SKM-1 (cell line): ENCODE measurements around the gene UBE2G2.

Source experiments
- DNase-seq: peaks from one replicate; lab custom pipeline; 2025; ENCODE audit not compliant: unreplicated experiment; lab: John Stamatoyannopoulos, UW

The UBE2G2 gene

GRCh38 chr21:44791993-44792392, 9.6 kb downstream of the UBE2G2 start:
- DNase-seq, result no peak

DNA sequence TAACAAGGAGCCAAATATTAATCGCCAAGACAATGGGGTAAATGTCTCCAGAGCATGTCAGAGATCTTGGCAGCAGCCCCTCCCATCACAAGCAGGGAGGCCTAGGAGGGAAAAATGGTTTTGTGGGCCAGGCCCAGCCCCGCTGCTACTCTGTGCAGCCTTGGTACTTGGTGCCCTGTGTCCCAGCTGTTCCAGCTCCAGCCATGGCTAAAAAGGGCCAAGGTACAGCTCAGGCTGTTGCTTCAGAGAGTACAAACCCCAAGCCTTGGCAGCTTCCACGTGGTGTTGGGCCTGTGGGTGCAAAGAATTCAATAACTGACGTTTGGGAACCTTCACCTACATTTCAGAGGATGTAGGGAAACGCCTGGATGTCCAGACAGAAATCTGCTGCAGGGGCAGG, 10.4 kb downstream of the UBE2G2 start:
- no peak for DNase-seq

DNA sequence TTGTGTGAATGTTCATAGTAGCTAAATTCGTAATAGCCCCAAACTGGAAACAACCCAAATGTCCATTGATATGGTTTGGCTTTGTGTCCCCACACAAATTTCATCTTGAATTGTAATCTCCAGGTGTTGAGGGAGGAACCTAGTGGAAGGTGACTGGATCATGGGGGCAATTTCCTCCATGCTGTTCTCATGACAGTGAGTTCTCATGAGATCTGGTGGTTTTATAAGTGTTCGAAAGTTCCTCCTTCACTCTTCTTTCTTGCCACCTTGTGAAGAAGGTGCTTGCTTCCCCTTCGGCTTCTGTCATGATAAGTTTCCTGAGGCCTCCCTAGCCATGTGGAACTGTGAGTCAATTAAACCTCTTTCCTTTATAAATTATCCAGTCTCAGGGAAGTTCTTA, 11.3 kb downstream of the UBE2G2 start:
- no peak for DNase-seq

DNA sequence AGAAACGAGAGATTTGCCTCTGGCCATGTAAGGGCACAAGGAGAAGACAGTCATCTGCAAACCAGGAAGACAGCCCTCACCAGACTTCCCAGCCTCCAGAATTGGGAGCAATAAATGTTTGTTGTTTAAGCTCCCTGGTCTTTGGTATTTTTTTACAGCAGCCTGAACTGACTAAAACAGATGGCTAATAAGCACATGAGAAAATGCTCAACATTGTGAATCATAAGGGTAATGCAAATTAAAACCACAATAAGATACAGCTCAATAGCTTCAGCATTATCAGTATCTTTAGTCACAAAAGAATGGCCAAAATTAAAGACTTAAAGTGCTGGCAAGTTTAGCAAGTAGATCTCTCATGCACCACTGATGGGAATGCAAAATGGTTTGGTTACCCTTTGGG, 11.7 kb downstream of the UBE2G2 start:
- DNase-seq, result no peak

GRCh38 chr21:44785620-44786335, 15.8 kb downstream of the UBE2G2 start:
- DNase-seq, result no peak

DNA sequence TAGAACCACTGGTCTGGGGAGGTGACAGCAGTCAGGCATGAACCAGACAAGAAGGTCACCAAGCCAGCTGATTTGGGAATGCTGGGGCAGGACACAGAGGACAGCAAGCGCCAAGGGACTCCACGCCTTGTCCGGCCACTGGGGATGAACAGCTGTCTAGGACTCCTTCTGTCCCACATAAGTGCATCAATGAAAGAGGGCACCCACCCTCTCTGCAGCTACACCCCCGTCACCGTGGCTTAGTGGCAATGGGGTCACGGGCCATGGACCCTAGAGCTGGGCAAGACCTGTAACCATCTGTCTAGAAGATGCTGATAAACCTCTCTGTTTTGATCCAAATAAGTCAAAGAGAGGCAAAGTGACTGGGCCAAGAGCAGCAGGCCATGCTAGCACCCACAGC, 16.8 kb downstream of the UBE2G2 start:
- no peak for DNase-seq

DNA sequence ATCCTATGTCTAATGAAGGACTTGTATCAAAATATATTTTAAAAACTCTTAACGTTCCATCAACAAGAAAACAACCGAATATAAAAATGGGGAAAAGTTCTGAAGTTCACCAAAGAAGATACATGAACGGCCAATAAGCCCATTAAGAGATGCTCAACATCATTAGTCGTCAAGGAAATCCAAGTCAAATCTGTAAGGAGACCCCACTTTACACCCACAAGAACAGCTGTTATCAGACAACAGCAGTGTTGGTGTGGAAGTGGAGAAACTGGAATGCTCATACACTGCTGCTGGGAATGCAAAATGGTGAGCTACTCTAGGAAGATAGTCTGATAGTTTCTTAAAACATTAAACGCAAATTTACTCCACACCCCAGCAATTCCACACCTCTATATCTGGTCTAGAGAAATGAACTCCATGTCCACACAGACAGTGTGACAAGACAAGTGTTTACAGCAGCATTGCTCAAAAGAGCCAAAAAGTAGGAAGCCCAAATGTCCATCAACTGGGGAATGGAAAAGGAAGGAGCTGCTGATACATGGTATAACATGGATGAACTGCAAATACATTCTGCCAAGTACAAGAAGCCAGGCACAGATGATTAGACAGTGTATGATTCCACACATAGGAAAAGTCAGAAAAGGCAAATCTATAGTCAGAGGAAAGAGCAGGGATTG, 18.5 kb downstream of the UBE2G2 start:
- no peak for DNase-seq

DNA sequence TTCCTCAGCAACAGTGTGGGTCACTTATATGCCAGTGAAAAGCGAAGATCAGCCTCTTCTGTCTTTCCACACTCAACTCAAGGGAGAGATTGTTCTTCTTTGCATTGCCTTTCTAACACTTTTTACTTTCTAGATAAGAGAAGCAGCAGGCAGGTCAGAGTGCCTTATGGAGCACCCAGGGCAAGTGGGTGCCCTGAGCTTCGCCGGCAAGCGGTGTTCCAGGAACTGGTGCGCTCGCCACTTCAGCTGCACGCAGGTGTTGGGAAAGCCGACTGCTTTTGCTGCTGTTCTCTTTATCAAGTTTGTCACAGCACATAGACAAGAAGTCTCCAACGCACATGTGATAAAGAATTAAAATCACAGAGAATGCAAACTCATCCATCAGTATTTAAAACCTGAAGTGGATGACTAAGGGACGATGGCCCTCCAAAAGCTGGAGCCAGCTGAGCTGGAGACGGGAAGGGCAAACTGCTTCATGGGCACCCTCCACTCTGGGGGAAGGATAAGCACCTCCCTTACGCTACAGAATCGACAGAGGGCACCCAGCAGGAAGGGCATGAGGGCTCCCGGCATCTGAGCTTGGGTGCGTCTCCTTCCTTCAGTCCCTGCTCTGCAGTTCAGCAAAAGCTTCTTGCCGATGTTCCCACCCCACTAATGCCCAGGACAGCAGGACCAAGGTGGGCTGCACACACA, 20.7 kb downstream of the UBE2G2 start:
- DNase-seq, result no peak

DNA sequence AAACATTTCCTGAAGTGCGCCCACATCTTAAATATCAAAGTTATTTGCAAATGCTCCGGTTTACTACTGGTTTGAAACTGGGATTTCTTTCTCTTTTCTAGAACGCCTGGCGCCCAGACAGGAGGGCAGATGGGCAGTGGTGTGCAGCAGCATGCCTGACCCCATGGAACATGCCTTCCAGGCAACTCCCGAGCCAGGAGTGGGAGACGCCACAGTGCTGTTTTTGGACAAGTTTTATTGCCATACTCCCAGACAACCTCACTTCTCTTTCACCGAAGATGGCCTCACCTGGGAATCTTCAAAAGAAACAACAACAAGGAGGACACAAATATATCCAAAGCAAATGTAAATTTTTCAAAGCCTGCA, 21.5 kb downstream of the UBE2G2 start:
- DNase-seq, result no peak

- DNase-seq, result no peak
These were observed 22.0 kb downstream of the UBE2G2 start for GRCh38 chr21:44779417-44780136.

GRCh38 chr21:44778983-44779382, 22.6 kb downstream of the UBE2G2 start:
- no peak for DNase-seq

DNA sequence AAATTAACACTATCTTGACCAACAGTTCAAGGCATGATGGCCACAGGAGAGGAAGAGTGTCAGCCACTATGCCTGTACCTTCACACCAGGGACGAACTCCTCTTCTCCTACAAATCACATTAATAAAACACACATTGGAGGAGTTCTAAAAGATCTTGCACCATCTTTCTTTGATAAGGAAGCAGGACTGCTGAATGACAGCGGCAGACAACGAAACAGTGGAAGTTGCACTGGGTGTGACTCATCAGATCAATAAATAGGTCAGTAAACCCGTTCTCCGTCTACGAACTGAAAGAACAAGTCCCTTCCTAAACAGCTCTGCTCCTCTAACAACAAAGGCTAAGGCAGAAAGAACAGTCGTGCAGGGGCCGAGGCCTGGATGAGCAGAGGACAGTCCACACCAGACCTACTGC, 23.1 kb downstream of the UBE2G2 start:
- no peak for DNase-seq

DNA sequence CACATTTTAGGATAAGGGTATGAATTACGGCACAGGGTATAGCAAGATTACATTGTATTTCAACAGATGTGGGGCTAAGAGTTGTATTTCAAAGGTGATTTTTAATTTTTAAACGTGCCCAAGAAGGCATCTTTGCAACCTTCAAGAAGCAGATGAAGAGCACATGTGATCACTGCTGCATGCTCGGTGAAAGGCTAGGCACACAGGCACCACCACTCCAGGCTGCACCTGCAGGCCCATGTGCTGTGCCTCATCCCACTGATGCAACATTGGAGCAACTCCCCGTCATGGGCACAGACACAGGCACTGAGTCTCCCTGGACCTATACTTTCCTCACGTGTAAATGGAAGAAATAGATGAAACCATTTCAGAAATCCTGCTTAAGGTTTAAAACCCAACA, 23.5 kb downstream of the UBE2G2 start:
- no peak for DNase-seq

DNA sequence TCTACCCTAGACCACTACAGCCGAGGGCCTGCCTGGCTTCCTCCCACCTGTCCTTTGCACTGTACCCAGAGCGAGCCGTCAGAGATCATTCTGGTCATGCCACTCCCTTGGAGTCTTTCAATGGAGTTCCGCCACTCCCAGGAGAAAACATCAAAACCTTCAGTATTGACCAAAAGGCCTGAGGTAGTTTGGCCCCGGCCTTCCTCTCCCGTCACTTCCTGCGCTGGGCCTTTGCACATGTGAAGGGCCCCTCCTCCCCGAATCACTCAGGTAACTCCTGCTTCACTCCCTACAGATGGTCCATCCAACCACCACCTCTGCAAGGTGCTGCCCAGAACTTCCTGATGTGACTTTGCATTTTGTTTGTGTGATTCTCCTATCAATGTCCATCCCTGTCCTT, 26.6 kb downstream of the UBE2G2 start:
- DNase-seq, result no peak

DNA sequence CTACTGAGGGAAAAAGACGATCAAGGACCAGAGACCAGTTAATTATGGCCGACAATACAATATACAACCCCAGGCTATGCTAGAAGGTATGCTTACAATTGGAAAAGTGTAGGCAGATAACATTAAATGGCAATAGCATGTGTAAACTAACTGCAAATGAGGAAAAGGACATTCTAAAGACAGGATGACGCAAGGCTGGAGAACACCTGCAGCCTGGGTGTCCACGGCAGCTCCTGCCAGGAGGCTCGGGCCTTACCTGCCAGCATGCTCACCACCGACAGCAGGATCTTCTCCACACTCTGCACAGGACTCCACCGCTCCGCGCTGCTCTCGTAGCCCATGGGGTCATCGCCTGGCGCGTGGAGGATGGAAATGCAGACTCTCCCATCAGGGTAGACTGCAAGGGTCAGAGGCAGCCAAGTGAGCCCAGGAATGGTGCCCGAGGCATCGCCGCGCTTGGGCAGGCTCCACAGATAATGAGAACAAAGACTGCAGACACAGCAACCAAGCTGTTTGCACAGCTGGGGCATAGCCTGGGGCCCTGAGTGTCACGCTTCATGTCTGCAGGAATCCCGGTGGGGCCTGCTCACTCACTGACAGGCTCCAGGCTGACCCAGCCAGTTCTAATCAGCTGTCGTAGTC, 28.2 kb downstream of the UBE2G2 start:
- no peak for DNase-seq

GRCh38 chr21:44771896-44772525, 29.6 kb downstream of the UBE2G2 start:
- no peak for DNase-seq

GRCh38 chr21:44767834-44768831, 33.5 kb downstream of the UBE2G2 start:
- DNase-seq, result no peak

- DNase-seq, result no peak
These were observed 34.7 kb downstream of the UBE2G2 start for GRCh38 chr21:44766818-44767354.
